ENCODE results near the gene PTTG1IP.

- no peak for TF ChIP-seq SPI1 (IDR thresholded peaks at IDR 0.05; ENCODE audit: low read depth, low read length)
- TF ChIP-seq POLR2A (IDR thresholded peaks at IDR 0.05; ENCODE audit: low read depth, low read length): no peak
- TF ChIP-seq TAF1 (IDR thresholded peaks at IDR 0.05; ENCODE audit: low read depth, low read length): no peak
- no peak for TF ChIP-seq POLR2AphosphoS5 (IDR thresholded peaks at IDR 0.05; ENCODE audit: low read depth, low read length)
- TF ChIP-seq PAX5 (IDR thresholded peaks at IDR 0.05; ENCODE audit: insufficient read depth, low read length, severe bottlenecking): no peak
These were observed 9.8 kb upstream of the PTTG1IP start for GRCh38 chr21:44883250-44883649.

Data from GM12891 (cell line).